WERI-Rb-1 (cell line): ENCODE measurements around the gene ITPKC.
A peak's percentile ranks its signal among the peaks of the same experiment; 100 is the strongest.

Experiments used
- DNase-seq: peaks from one replicate; pipeline ENCODE4 v3.0.0-alpha.2; 2020
- H3K27ac ChIP-seq: fragments of 250-450 bp; sonication (Bioruptor Pico); 2 replicates; pipeline ENCODE4 v1.5.1; 2020; ENCODE audit warnings: mild to moderate bottlenecking, moderate library complexity
- H3K27me3 ChIP-seq: fragments of 250-450 bp; sonication (Bioruptor Pico); 2 replicates; pipeline ENCODE4 v1.5.1; 2021; ENCODE audit warnings: mild to moderate bottlenecking, low read depth, moderate library complexity; ENCODE audit not compliant: insufficient read depth, severe bottlenecking
- H3K36me3 ChIP-seq: fragments of 250-450 bp; sonication (Bioruptor Pico); 2 replicates; pipeline ENCODE4 v1.5.1; 2020; ENCODE audit warnings: mild to moderate bottlenecking, moderate library complexity
- H3K4me3 ChIP-seq: 2 replicates; pipeline ENCODE4 v1.5.1; 2011; ENCODE audit warnings: low read depth, mild to moderate bottlenecking, control low read depth, low read length
- H3K9me3 ChIP-seq: fragments of 250-450 bp; sonication (Bioruptor Pico); 2 replicates; pipeline ENCODE4 v1.5.1; 2021; ENCODE audit warnings: mild to moderate bottlenecking, moderate library complexity; ENCODE audit not compliant: severe bottlenecking
- CTCF ChIP-seq: IDR thresholded peaks from 2 replicates; pipeline ENCODE4 v1.5.1; 2011; ENCODE audit warnings: low read depth, mild to moderate bottlenecking, control low read depth, inconsistent platforms, low read length

ITPKC gene

GRCh38 chr19:40703029-40703755 is 13.7 kb upstream of the ITPKC start:
- no peak for DNase-seq
- Histone ChIP-seq H3K36me3 (peaks cover 25% of the 10 kb centered on the region), H3K4me3 (no peak overlapping the region), H3K27ac (peak overlapping the region; percentile 61), H3K9me3 (no peaks in the 10 kb centered on the region), H3K27me3 (no peaks in the 10 kb centered on the region)
- no peak for TF ChIP-seq CTCF

GRCh38 chr19:40704491-40705361 is 12.2 kb upstream of the ITPKC start:
- no peak for DNase-seq
- Histone ChIP-seq H3K27ac (no peak overlapping the region), H3K9me3 (no peaks in the 10 kb centered on the region), H3K27me3 (no peaks in the 10 kb centered on the region), H3K36me3 (peaks cover 34% of the 10 kb centered on the region), H3K4me3 (no peak overlapping the region)
- no peak for TF ChIP-seq CTCF

GRCh38 chr19:40705362-40705651 is 11.6 kb upstream of the ITPKC start:
- Histone ChIP-seq H3K27me3 (no peaks in the 10 kb centered on the region), H3K36me3 (peaks cover 40% of the 10 kb centered on the region), H3K27ac (no peak overlapping the region), H3K9me3 (no peaks in the 10 kb centered on the region), H3K4me3 (no peak overlapping the region)
- TF ChIP-seq CTCF, result no peak
- DNase-seq, result no peak

DNA sequence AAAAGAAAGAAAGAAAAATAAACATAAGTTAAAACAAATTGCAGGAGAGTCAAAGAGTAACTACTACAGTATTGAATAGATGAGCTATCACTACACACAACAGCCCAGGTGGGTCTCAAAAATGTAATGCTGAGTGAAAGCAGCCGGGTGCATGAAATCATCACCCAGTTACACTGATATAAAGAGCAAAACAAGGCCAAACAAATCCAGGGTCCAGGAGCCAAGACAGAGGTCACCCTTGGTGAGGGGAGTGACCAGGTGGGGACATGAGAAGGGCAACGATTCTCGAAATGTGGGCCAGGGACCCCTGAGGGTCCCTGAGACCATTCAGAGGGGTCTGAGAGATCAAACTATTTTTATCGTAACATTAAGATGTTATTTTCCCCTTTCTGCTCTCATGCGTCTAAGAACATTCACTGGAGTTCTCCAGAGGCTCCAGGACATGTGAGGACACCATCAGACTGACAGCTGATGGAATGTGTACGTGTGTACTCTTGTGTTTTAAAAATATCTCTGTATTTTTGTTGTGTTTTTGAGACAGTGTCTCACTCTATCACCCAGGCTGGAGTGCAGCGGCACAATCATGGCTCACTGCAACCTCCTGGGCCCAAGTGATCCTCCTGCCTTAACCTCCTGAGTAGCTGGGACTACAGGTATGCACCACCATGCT is 10.8 kb upstream of the ITPKC start:
- peaks cover 42% of the 10 kb centered on the region for H3K36me3 ChIP-seq
- no peak for DNase-seq
- H3K9me3 ChIP-seq, result no peaks in the 10 kb centered on the region
- TF ChIP-seq CTCF, result no peak
- H3K4me3 ChIP-seq, result no peak overlapping the region
- no peak overlapping the region for H3K27ac ChIP-seq
- H3K27me3 ChIP-seq, result no peaks in the 10 kb centered on the region

GRCh38 chr19:40707615-40708014 is 9.3 kb upstream of the ITPKC start:
- Histone ChIP-seq H3K27ac (no peak overlapping the region), H3K36me3 (peaks cover 36% of the 10 kb centered on the region), H3K9me3 (no peaks in the 10 kb centered on the region), H3K27me3 (no peaks in the 10 kb centered on the region), H3K4me3 (no peak overlapping the region)
- DNase-seq, result no peak
- TF ChIP-seq CTCF, result no peak
